Urothelium cell line (cell line): Measurements from ENCODE around the gene ZDHHC20.
A peak's percentile ranks its signal among the peaks of the same experiment; 100 is the strongest.
"Not testable (repeated sequence)": the region's sequence is repeated elsewhere in the genome, so short reads cannot be mapped to it uniquely, and the experiment has no call there.

ENCODE experiments used
- DNase-seq: peaks from one replicate; pipeline ENCODE4 v3.0.0; 2011; ENCODE audit warnings: low spot score, mixed read lengths
- FAIRE-seq: peaks from 2 replicates; lab custom pipeline; 2011; peaks lifted over from hg19 to GRCh38; lab: Jason Lieb, UNC

Gene ZDHHC20

DNA sequence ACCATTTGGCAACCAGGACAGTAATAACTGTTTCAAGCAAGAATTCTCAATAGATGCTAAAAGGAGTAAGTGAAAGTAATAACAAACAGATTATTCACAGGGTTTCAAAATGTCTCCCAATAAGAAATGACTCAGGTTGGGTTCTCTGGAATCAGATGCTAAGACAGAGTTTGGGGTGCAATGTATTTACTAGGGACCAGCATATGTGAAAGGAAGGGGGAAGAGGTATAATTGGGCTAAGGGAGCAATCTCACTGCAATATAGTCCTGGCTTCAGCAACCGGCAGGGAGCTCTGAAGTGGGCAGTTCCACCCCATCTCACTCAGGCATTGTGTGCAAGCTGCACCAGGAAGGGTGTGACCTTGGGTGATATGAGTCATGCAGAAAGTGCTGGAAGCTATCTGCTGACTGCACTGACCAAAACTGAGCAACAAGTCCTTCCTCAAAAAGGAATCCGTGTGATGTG is 23.4 kb downstream of the ZDHHC20 start:
- DNase-seq = peak; percentile 16
- FAIRE-seq = no peak

DNA sequence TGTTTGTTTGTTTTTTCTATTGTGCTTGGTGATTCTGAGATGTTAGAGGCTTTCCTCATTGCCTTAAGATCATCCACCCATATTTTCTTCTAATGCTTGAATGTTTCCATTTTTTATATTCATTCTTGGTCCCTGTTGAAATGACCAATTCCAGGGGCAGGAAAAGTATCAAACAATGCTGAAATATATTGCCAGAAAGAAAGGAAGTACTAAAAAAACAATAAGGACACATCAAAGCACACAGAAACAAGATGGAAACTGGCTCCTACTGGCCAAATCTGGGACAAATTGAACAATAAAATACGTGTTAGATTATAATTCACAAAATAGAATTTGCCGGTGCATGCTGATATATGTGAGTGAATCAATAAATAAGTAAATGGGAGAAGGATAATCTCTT is 23.9 kb downstream of the ZDHHC20 start:
- FAIRE-seq (no peak), DNase-seq (no peak)

DNA sequence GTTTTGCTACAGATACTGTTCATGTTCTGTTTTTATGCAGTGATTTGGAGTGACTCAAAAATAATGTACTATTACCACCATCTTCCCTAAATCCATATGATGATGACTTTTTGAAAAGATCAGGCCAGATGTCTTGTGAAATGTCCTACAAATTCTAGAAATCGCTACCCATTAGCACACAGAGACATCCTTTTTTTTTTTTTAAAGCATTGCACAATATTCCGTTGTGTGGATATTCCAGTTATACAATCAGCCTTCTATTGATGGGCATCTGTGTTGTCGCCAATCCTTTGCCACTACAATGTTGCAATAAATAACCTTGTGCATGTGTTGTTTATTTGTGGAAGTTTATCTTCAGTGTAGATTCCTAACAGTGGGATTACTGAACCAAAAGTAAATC is 24.5 kb downstream of the ZDHHC20 start:
- no peak for DNase-seq
- FAIRE-seq = no peak

DNA sequence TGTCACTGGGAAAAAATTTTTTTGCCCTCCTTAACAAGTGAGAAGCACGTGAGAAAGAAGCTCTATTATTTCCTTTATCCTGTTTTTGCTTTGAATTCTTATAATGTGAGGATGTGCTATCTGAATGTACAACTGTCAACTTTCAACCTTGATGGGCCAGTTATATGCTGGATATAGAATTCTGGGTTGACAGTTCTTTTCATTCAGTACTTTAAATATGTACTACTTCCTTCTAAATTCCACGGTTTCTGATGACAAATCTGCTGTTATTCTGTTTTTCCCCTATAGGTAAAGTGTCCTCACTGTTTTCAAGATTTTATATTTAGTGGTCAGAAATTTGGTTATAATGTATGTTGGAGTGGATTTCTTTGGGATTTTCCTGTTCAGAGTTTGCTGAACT is 29.9 kb downstream of the ZDHHC20 start:
- FAIRE-seq (no peak), DNase-seq (no peak)

DNA sequence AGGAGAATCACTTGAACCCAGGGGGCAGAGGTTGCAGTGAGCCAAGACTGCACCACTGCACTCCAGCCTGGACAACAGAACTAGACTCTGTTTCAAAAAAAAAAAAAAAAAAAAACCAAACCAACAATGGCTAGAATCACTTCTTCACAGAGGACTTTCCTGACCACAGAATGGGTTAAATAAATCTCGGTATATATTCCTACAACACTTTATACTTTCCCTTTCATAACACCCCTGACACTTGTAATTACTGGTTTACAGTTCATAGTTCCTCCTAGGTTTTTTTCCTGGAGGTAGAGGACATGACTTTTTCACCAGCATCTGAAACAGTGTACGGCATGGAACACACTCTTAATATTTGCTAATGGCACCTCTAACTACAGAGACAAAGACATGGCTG is 31.4 kb downstream of the ZDHHC20 start:
- no peak for FAIRE-seq
- no peak for DNase-seq

DNA sequence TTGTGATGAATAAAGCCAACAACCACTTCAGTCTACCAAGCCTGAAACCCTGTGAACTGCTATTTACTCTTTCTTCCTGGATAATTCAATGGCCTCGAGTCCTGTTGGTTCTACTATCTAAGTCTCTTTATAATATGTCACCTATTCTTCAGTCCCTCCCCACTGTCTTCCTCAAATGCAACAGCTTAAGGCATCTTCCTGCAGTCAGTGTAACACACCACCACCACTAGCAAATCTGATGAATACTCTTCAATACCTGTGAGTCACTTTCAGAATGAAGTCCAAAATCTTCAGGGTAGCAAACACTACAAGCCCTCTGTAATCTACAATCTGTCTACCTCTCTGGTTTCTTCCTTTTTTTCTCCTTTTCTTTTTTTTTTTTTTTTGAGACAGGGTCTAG is 32.9 kb downstream of the ZDHHC20 start:
- DNase-seq (no peak), FAIRE-seq (no peak)

DNA sequence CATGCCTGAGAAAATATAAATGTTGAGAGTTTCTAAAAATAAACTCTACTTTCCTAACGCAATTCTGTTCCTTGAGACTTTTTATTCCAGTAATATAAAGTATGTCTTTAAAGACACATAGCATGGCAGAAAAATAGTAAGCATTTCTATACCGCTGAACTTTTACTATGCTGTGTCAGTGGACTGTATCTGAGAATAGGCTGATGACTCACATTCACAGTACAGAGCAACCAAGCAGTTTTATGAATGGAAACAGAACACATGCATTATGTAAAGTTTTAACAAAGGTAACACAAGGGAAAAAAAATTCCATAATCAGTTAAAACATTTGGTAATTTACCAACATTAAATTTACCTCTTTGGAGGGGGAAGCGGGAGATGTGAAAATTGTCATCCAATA is 38.4 kb downstream of the ZDHHC20 start:
- DNase-seq (no peak), FAIRE-seq (no peak)

DNA sequence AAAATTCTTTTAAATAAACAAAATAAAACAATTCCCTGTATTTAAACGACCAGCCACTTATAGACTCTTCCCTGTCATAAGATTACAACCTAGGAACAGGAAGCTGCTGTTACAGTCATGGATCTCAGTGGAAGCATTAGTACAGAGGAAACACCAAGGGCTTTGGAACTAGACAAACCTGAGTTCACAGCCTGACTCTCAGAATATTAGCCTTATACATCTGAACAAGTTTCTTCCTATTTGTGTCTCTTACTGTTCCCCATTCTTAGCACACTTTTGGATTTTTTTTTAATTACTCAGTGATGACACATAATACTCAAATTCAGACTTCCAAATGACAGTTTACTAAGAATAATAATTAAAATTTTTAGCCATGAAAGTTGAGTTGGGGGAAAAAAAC is 46.1 kb downstream of the ZDHHC20 start:
- DNase-seq = no peak
- FAIRE-seq = no peak

DNA sequence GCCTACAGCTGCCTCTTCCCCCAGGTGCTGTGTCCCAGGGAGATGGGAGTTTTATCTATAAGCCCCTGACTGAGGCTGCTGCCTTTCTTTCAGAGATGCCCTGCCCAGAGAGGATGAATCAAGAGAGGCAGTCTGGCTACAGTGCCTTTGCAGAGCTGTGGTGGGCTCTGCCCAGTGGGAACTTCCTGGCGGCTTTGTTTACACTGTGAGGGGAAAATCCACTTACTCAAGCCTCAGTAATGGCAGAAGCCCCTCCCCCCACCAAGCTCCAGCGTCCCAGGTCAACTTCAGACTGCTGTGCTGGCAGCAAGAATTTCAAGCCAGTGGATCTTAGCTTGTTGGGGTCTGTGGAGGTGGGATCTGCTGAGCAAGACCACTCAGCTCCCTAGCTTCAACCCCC is 48.6 kb downstream of the ZDHHC20 start:
- FAIRE-seq, DNase-seq: not testable (repeated sequence)

DNA sequence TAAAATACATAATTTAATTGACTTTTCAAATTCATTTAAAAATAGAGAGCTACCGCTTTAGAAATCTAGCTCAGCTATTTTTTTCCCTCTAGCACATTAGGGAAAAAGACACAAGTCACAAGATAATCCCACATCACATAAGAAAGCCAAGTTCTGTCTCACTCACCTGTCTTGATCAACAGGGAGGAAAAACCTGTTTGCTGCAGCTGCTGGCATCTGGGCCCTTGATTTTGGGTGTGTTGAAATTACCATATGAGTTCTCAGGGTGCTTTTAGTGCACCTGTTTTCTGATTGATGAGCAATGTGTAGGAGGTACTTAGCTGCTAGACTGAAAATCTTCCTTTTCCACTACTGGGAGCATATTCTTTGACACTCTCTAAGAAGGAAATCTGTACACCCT is 53.8 kb downstream of the ZDHHC20 start:
- FAIRE-seq (no peak), DNase-seq (no peak)

DNA sequence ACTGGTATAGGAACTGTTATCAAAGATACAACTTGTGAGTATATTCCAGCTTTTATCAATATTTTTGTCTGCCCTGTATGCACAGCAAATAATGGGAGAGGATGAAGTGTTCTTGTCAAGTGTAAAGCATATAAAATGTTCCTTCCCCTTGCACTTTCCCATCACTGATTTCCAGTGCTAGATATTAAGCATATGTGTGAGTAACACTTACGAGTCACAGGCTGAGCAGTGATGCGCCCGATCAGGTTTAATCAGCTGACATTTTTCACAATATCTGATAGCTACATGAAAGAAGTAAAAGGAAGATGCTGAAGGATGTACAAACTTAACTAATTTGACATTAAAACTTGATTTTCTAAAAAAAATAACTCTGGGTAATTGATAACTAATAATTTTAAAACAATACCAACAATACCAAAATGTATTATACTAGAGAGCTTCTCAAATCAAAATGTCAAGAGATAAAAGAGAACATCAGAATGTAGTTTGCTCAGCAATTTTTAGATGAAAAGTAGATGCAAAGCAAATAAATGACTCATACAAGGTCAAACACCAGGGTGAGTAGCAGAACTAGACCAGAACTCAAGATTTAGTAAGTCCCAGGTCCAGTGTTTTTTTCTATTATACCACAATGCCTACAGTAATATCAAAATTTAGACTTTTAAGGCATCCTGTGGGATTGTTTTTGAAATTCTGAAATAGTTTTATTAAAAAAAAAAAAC is 56.4 kb downstream of the ZDHHC20 start:
- FAIRE-seq (no peak), DNase-seq (no peak)

DNA sequence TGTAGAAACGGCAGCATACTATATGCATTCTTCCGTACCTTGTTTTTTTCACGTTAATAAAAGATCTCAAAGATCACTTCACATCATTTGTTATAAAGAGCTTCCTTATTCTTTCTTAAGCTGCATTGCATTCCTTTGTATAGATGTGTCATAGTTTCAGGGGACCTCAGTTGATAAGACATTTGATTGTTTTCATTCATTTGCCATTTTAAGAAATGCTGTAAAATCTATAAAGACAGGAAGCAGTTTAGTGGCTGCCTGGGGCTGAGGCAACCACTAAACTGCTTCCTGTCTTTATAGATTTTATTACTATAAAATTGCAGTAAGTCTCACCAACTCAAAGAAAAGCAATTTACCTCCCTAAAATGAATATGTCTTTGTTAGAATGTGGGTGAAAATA is 59.4 kb downstream of the ZDHHC20 start:
- DNase-seq = no peak
- FAIRE-seq = no peak

DNA sequence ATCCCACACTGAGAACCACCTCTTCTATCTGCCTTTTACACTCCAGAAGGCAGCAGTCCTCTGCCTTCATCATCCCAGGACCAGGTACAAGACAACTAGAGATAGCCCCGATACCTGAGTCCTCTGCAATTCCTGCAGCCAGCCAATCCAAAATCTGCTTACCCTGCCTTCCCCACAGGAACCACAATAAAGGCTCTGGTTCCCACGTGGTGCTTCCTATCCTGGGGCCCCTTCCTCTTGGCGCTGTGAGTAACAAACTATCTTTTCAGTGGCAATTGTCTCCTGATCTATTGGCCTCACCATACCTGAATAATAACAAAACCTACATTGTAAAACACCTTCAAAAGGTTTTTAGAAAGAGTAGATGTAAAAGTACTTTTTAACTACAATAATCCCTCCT is 63.1 kb downstream of the ZDHHC20 start:
- DNase-seq (no peak), FAIRE-seq (no peak)

DNA sequence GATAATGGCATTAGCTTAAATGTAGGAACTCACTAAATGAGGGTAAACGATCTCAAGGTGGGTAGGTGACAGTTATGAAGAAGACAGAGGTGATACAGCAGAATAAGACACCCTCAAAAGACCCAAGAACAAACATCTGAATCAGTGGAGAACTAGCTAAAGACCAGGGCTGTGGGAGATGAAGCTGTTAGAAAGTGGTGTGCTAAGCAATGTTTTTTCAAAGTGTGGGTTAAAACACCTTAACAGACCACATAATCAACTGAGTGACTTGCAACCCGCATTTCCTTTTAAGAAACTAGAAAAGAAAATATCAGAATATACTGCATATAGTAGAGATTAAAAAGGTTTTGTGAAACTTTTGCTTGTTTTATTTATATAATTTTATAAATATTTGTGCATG is 70.0 kb downstream of the ZDHHC20 start:
- FAIRE-seq (no peak), DNase-seq (no peak)

DNA sequence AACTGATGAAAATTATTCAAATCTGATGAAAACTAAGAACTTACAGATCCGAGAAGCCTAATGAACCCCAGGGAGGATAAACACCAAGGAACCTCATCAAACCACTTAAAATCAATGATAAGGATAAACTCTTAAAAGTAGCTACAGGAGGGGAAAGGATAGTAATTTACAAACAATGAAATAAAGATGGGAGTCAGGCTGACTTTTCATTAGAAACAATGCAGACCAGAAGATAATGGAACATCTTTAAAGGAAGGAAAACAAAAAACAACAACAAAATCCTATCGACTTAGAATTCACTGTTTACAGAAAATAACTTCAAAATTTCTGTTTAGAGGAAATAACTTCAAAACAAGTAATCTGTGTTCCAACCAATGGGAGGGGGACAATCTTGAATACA is 73.4 kb downstream of the ZDHHC20 start:
- FAIRE-seq (no peak), DNase-seq (no peak)

DNA sequence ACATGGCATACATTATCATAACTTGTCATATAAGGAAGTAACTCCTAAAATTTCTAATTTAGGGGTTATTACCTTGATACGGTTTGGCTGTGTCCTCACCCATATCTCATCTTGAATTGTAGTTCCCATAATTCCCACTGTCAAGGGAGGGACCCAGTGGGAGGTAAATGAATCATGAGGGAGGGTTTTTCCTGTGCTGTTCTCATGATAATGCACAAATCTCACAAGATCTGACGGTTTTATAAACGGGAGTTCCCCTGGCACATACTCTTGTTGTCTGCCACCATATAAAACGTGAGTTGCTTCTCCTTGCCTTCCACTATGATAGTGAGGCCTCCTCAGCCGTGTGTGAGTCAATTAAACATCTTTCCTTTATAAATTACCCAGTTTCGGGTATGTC is 76.0 kb downstream of the ZDHHC20 start:
- DNase-seq (no peak), FAIRE-seq (no peak)

DNA sequence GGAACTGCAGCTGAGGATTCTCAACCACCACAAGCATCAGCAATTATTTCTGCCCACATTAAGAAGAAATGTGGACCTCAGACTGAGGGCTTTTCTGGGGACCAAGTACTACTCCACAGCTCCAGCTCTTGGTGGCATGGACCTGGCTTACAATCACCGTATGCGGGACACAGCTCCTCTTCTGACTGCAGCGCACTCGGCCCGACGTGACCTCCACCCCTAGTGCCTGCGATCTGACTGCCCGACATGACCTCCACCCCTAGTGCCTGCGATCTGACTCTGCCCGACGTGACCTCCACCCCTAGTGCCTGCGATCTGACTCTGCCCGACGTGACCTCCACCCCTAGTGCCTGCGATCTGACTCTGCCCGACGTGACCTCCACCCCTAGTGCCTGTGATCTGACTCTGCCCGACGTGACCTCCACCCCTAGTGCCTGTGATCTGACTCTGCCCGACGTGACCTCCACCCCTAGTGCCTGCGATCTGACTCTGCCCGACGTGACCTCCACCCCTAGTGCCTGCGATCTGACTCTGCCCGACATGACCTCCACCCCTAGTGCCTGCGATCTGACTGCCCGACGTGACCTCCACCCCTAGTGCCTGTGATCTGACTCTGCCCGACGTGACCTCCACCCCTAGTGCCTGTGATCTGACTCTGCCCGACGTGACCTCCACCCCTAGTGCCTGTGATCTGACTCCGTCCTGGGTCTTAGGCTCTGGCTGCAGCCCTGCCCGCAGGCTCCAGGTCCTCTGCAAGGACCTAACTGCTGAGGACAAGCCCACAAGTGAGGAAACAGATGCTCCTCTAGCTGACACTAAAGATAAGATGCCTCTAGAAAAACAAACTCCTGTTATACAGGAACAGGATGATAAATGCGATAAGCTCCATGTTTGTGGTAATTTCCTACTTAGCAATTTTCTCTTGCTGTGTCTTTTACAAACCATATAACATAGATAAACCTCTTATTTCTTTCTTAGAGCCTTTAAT is 81.8 kb downstream of the ZDHHC20 start:
- not testable (repeated sequence) for FAIRE-seq, DNase-seq

DNA sequence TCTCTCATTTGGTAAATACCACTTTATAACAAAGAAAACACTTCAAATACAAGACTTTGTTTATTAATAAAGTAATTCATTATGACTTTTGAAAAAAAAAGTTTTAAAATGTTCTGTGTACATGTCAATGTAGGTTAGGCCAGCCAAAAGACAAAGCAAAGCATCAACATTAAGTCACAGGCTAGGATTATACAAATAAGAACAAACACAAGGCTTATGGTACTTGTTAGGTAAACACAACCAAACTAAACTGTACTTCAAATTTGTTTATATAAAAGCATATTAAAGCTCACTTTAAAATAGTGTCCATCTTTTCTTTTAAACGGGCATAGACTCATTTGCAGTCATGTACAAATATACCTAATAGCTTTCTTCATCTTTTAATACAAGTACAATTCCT is 86.6 kb downstream of the ZDHHC20 start:
- no peak for DNase-seq
- FAIRE-seq = no peak

DNA sequence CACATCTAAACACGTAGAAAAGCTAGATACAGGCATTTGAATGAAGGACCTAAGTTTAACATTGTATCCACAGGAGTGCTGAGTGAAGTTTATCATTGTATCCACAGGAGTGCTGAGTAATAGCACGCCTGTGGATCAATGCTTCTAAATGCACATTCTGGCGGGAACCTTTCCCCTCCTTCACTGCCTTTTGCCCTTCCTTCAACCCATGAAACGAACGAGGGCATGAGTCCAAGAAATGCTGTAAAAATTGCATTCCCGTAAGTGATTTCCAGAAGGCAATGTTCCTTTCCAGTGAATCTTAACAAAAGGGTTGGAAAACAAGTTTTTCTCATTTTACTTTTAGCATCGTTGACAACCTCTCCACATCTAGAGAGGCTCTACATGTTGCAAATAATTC is 88.1 kb downstream of the ZDHHC20 start:
- no peak for DNase-seq
- no peak for FAIRE-seq

DNA sequence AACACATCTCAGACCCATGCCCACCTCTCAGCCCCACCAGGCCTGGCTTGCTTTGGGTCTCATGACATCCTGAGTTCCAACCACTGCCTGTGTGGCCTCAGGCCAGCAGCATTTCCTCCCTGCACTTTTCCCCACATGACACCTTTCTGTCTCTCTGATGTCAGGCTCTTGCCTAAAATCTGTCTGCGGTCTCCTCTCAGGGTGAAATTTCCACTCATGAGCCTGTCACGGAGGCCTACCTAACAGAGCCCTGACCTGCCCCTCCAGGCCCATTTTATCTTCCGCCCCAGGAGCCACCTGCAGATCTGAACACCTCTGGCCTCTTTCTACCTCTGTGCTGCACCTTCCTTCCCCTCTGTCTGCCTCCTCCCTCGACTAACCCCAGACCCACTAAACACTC is 93.5 kb downstream of the ZDHHC20 start:
- DNase-seq (no peak), FAIRE-seq (no peak)

DNA sequence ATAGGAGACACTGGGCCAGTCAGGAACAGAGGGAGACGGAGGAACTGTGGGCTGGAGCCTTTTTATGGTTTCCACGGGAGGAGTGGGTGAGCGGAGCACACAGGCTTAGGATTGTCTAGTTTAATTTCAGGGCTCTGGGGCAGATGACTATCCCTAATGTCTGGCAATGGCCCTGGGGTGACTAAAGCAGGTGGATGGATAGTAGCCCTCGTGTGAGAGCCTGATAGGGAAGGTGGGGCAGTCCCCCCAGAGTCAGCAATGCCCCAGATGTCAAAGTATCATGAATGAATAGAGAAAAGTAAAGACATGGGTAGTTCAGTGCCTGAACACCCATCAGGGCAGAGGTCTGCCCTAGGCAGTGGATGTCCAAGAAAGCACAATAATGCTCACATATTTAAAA is 94.2 kb downstream of the ZDHHC20 start:
- FAIRE-seq (no peak), DNase-seq (no peak)

DNA sequence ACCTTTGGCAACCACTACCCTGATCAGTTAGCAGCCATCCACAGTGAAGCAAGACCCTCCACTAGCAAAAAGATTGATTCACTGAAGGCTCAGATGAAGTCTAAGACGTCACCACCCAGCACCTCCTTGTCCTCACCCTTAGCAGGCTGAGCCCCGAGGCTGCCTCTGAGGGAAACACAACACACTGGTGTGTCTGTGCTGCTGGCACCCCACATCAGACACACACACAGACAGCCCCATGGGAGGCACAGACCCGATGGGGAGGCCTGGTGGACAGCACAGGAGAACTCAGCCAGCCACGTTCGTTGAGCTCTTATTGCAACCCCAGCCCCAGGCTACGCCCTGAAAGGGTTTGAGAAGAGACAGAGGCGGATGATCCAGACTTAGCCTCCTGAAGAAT is 94.7 kb downstream of the ZDHHC20 start:
- no peak for FAIRE-seq

More for the DNA sequence above, 94.7 kb downstream of the ZDHHC20 start:
- no peak for DNase-seq
